ENCODE results near the gene TAS1R3.
A peak's percentile ranks its signal among the peaks of the same experiment; 100 is the strongest.

TAS1R3 gene

GRCh38 chr1:1371746-1372711 lies 40.9 kb downstream of the TAS1R3 start:
- DNase-seq = no peak

- no peak for DNase-seq
Measured at GRCh38 chr1:1373051-1373814, 42.2 kb downstream of the TAS1R3 start.

- DNase-seq = no peak
Measured at GRCh38 chr1:1373815-1374588, 42.9 kb downstream of the TAS1R3 start.

DNA sequence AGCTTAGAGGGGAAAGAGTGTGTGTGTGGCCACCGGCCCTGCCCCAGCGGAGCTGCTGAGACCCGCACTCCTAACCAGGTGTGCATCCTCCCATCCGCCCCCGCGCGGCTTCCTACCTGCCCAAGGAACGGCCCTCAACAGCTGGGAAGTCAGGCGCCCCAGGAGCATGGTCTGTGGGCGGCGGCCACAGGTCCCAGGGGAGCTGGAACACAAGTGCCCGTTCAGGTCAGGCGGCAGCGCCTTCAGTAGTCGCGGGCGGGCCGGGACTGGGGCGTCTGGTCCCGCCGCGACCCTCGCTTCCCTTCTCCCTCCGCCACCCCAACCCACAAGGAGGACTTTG lies 43.5 kb downstream of the TAS1R3 start:
- DNase-seq = no peak

GRCh38 chr1:1374929-1375662 lies 44.0 kb downstream of the TAS1R3 start, which contains the start of gene AURKAIP1:
Gene AURKAIP1, minus strand, starts transcription at chr1:1375207. Its CDS starts 451 bp downstream, at chr1:1374756.
- peak; percentile 97 for DNase-seq

GRCh38 chr1:1376551-1377226 lies 45.6 kb downstream of the TAS1R3 start:
- no peak for DNase-seq

DNA sequence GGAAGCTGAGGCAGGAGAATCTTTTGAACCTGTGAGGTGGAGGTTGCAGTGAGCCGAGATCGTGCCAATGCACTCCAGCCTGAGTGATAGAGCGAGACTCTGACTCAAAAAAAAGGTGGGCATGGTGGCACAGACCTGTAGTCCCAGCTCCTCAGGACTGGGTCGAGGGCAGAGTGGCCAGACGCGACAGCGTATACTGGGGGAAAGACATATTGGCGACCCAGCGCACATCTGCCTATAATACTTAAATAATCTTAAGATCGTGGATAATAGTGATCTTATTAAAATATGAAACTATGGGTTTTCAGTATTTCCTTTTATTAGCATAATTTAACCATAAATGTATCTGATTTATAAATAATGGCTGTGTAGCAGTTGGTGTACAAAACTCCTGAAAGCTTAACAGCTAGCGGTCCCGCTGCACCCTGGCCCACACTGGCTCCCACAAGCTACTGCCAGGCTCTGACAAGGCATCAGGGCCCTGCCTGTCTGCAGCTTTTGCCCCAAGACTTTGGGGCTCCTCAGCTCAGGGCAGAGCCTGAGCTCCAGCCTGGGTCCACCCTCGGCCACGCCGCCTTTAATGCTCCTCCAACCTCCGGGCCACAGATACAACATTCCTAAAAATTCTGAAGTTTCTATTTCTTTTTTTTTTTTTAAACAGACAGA lies 46.6 kb downstream of the TAS1R3 start:
- no peak for DNase-seq

DNA sequence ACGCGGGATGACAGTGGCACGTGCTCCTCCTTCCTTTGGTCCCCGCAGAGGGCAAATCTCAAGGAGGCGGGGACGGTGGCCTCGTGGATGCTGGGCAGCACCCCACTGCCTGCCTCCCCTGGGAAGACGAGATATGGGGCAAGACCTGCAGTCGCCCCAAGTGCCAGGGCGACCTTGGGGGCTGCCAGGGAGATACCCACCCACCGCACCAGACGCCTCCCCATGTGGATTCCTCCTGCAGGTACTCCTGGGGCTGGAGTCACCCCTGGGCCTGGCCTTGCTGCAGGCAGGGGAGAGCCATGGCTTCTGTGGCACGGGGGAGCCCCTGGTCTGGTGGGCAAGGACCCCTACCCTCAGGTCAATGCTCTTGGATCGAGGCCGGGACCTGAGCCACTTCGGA lies 49.8 kb downstream of the TAS1R3 start:
- DNase-seq = no peak

DNA sequence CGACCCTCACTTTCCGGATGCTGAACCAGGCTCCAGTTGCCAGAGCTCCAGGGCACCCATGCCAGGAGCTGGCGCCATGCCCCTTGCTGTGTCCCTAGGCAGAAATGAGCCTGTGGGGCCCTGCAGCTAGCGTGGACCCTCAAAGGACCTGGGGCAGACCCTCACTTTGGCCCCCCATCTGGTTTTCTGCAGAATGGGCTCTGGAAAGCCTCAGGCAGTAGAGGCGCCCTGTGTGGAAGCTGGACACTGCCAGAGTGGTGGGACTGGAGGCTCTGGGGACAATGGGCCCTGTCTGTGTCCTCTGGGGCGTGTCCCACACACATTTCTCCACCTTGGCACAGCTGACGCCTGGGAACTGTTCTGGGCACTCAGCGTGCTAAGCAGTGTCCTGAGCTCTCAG lies 50.2 kb downstream of the TAS1R3 start:
- no peak for DNase-seq
